IgD-negative memory B cell (primary cell): Measurements from ENCODE around the gene PI4KB. TPM values are rescaled to one million over a fixed set of nuclear protein-coding genes. Genes with fewer than 3 reads are reported as not detected.
"Not testable (repeated sequence)": the region's sequence is repeated elsewhere in the genome, so short reads cannot be mapped to it uniquely, and the experiment has no call there.

ENCODE experiments used
- H3K27ac Mint-ChIP-seq, 3 donors: one replicate each; pipeline ENCODE4 v1.8.0; 2020 to 2022; ENCODE audit warnings: mild to moderate bottlenecking in 3 of 3, mixed read lengths in 3 of 3, moderate library complexity in 1 of 3
- H3K27me3 Mint-ChIP-seq: one replicate; pipeline ENCODE4 v1.8.0; 2021; ENCODE audit warnings: mixed read lengths
- H3K36me3 Mint-ChIP-seq: one replicate; pipeline ENCODE4 v1.8.0; 2020; ENCODE audit warnings: mild to moderate bottlenecking, mixed read lengths
- H3K4me1 Mint-ChIP-seq, 3 donors: one replicate each; pipeline ENCODE4 v1.8.0; 2020 to 2022; ENCODE audit warnings: mixed read lengths in 3 of 3, mild to moderate bottlenecking in 1 of 3
- H3K4me3 Mint-ChIP-seq, 4 donors: one replicate each; pipeline ENCODE4 v1.8.0; 2020 to 2022; ENCODE audit warnings: mild to moderate bottlenecking in 4 of 4, mixed read lengths in 4 of 4, moderate library complexity in 3 of 4
- H3K9me3 Mint-ChIP-seq, 3 donors: one replicate each; pipeline ENCODE4 v1.8.0; 2020 to 2021; ENCODE audit warnings: mixed read lengths in 3 of 3, mild to moderate bottlenecking in 1 of 3
- polyA plus RNA-seq: library from polyadenylated mRNA; unstranded; fragments of 300-500 nt; fragmentation: Illumina TruSeq; gene quantifications from one replicate; pipeline ENCODE4 v1.2.3, GENCODE V29; 2021

PI4KB gene
- polyA plus RNA-seq, 1 donor from 2014 or later: 67.9 TPM

GRCh38 chr1:151282883-151283725, 44.1 kb downstream of the PI4KB start:
- no peaks in the 10 kb centered on the region for H3K27me3 Mint-ChIP-seq
- H3K9me3 Mint-ChIP-seq: no peaks in the 10 kb centered on the region
- peaks cover 15 to 23% (median 18%) of the 10 kb centered on the region in 3 donors for H3K4me1 Mint-ChIP-seq
- peak overlapping the region; percentile 93 to 97 (median 95) for H3K27ac Mint-ChIP-seq
- H3K36me3 Mint-ChIP-seq: no peaks in the 10 kb centered on the region
- peak overlapping the region; percentile 91 to 99 (median 98) for H3K4me3 Mint-ChIP-seq

- H3K9me3 Mint-ChIP-seq: no peaks in the 10 kb centered on the region
- peaks cover 2% of the 10 kb centered on the region for H3K36me3 Mint-ChIP-seq
- H3K4me3 Mint-ChIP-seq: peak within 1 kb of the TSS; percentile 91 to 99 (median 98)
- H3K27ac Mint-ChIP-seq: peak within 1 kb of the TSS; percentile 93 to 99 (median 97)
- H3K4me1 Mint-ChIP-seq: peaks cover 20 to 28% (median 26%) of the 10 kb centered on the region in 3 donors
- H3K27me3 Mint-ChIP-seq: no peaks in the 10 kb centered on the region
Measured at GRCh38 chr1:151281969-151282882, 45.0 kb downstream of the PI4KB start, which contains the start of gene ZNF687. ZNF687 (plus strand) TSS chr1:151282299; CDS start chr1:151286292, 3,993 bp downstream.

- Mint-ChIP-seq H3K27me3 (no peaks in the 10 kb centered on the region), H3K27ac (peak overlapping the region; percentile 91 to 99 (median 93)), H3K4me3 (peak overlapping the region; percentile 91 to 99 (median 98)), H3K36me3 (peaks cover 3% of the 10 kb centered on the region), H3K4me1 (peaks cover 28 to 34% (median 32%) of the 10 kb centered on the region in 3 donors), H3K9me3 (no peaks in the 10 kb centered on the region)
Measured at GRCh38 chr1:151281225-151281968, 45.8 kb downstream of the PI4KB start.

- no peaks in the 10 kb centered on the region for H3K9me3 Mint-ChIP-seq
Measured at GRCh38 chr1:151277249-151277648, 50.0 kb downstream of the PI4KB start.

GRCh38 chr1:151275341-151275740, 51.9 kb downstream of the PI4KB start:
- not testable (repeated sequence) for H3K4me3 Mint-ChIP-seq, H3K27ac Mint-ChIP-seq, H3K27me3 Mint-ChIP-seq, H3K9me3 Mint-ChIP-seq, H3K36me3 Mint-ChIP-seq
- peaks cover 12 to 20% (median 14%) of the 10 kb centered on the region in 3 donors for H3K4me1 Mint-ChIP-seq

More at GRCh38 chr1:151277249-151277648, 50.0 kb downstream of the PI4KB start:
- H3K27me3 Mint-ChIP-seq: no peaks in the 10 kb centered on the region
- peak overlapping the region; percentile 15 to 81 (median 50) for H3K27ac Mint-ChIP-seq
- peaks cover 14 to 23% (median 18%) of the 10 kb centered on the region in 3 donors for H3K4me1 Mint-ChIP-seq
- H3K4me3 Mint-ChIP-seq: peak overlapping the region; percentile 44 to 86 (median 64)
- peaks cover 5% of the 10 kb centered on the region for H3K36me3 Mint-ChIP-seq

DNA sequence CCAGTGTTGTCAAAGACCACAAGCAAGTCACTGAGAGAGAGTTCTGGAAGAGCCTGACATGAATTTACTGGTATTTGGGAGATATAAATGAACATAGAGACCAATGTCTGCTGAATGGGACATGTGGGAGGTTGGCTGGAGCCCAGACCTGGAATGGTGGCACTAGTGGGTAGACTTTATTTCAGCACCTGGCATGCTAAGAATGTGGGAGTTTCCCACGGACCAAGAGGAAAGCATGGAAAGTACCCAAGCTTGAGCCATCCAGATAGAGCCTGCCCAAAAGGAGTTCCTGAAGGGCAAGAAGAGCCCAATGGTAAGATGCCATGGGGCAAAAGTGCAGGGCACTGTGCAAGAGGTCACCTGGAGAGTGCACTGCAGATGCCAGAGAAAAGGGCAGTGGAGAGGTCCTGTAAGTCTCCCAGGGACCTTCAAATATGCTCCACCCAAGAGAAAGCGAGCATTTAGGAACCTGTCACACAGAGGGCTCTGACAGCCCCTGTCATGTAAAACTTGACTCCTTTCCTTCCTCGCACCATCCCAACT, 53.2 kb downstream of the PI4KB start:
- Mint-ChIP-seq H3K9me3 (no peaks in the 10 kb centered on the region), H3K4me1 (peaks cover 12 to 19% (median 14%) of the 10 kb centered on the region in 3 donors), H3K27me3 (no peaks in the 10 kb centered on the region), H3K36me3 (peaks cover 7% of the 10 kb centered on the region), H3K4me3 (peak overlapping the region in 2 of 4 donors; percentile 17 to 24), H3K27ac (no peak overlapping the region)

DNA sequence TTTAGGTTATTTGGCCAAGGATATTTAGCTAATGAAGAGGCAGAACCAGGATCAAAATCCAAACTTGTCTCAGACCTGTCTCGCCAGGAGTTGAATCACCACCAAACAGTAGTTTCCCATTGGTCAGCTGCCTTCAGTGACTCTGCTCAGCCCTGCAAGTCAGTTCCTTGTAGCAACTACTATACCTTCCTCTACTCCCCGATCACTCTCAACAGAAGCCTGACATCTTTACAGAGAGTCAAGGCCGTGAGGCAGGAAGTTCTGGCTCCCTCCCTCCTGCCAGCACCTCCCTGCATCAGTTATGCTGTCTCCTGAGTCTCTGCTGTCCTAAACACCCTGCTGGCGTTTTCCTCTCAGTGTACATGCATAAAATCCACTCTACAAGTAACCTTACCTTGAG, 59.5 kb downstream of the PI4KB start:
- peaks cover 5% of the 10 kb centered on the region in 3 donors for H3K4me1 Mint-ChIP-seq
- peaks cover 6% of the 10 kb centered on the region for H3K36me3 Mint-ChIP-seq
- no peak overlapping the region for H3K27ac Mint-ChIP-seq
- no peak overlapping the region for H3K4me3 Mint-ChIP-seq
- H3K9me3 Mint-ChIP-seq: no peaks in the 10 kb centered on the region
- H3K27me3 Mint-ChIP-seq: no peaks in the 10 kb centered on the region

GRCh38 chr1:151266821-151267220, 60.4 kb downstream of the PI4KB start:
- Mint-ChIP-seq H3K27ac (peak overlapping the region in 1 of 3 donors; percentile 52), H3K4me1 (peaks cover 5% of the 10 kb centered on the region in 3 donors), H3K27me3 (no peaks in the 10 kb centered on the region), H3K9me3 (no peaks in the 10 kb centered on the region), H3K4me3 (no peak overlapping the region), H3K36me3 (peaks cover 5% of the 10 kb centered on the region)

DNA sequence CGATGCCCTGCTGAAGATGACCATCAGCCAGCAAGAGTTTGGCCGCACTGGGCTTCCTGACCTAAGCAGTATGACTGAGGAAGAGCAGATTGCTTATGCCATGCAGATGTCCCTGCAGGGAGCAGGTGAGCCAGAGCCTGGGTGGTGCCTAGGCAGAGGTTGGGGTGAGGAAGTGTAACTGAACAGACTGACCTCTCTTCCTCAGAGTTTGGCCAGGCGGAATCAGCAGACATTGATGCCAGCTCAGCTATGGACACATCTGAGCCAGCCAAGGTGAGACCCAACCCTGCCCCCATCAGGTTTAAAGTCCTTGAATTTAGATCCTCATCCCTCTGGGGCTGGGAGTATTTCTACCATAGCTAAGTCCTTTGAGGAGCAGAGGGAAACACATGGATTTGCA, 60.9 kb downstream of the PI4KB start:
- Mint-ChIP-seq H3K27ac (no peak overlapping the region), H3K27me3 (no peaks in the 10 kb centered on the region), H3K36me3 (peaks cover 5% of the 10 kb centered on the region), H3K9me3 (no peaks in the 10 kb centered on the region), H3K4me3 (no peak overlapping the region), H3K4me1 (peaks cover 5% of the 10 kb centered on the region in 3 donors)

DNA sequence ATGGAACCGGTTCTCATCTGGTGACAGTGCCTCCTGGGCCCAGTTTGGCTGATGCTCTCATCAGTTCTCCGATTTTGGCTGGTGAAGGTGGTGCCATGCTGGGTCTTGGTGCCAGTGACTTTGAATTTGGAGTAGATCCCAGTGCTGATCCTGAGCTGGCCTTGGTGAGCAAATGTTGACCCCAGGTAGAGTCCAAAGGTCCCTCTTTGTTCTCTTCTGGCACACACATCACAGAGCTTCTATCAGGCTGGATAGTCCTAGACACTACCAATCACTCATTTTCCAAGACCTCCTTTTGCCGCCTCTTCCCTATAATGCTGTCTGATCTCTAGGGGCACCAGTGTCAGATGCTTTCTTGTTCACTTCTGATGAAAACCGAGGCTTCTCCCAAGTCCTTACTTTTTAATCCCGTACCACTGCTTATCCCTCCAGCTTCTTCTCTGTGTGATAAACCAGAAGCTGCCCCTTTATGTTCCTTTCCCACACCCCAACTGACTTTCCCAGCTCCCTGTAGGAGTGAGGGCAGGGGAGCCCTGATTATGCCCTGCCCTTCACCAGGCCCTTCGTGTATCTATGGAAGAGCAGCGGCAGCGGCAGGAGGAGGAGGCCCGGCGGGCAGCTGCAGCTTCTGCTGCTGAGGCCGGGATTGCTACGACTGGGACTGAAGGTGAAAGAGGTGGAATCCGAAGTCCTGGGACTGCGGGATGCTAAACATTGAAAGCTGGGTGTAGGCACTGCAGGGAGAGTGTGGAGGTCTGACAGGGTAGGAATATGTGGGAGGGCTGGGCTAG, 61.6 kb downstream of the PI4KB start:
- no peak overlapping the region for H3K4me3 Mint-ChIP-seq
- no peaks in the 10 kb centered on the region for H3K9me3 Mint-ChIP-seq
- H3K27me3 Mint-ChIP-seq: no peaks in the 10 kb centered on the region
- peaks cover 5% of the 10 kb centered on the region for H3K36me3 Mint-ChIP-seq
- peak overlapping the region in 1 of 3 donors; percentile 32 for H3K27ac Mint-ChIP-seq
- H3K4me1 Mint-ChIP-seq: peaks cover 5% of the 10 kb centered on the region in 3 donors

DNA sequence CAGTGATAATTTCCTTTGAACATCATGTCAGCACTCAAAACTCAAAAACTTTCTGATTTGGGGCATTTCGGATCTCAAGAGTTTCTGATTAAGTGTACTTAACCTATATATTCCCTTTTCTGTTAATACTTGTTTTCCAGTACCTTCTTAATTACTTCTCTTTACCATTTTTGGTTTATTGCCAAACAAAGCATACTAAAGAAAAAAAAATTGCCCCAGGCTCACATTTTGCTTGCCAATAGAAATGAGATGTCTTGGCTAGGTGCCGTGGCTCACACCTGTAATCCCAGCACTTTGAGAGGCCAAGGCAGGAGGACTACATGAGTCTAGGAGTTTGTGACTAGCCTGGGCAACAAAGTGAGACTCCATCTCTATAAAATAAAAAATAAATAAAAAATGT, 67.9 kb downstream of the PI4KB start:
- H3K27me3 Mint-ChIP-seq: peaks cover 2% of the 10 kb centered on the region
- H3K27ac Mint-ChIP-seq: peak overlapping the region in 1 of 3 donors; percentile 39
- peak overlapping the region in 1 of 4 donors; percentile 63 for H3K4me3 Mint-ChIP-seq
- H3K36me3 Mint-ChIP-seq: peaks cover 3% of the 10 kb centered on the region
- no peaks in the 10 kb centered on the region for H3K9me3 Mint-ChIP-seq
- peaks cover 17 to 26% (median 21%) of the 10 kb centered on the region in 3 donors for H3K4me1 Mint-ChIP-seq

GRCh38 chr1:151255381-151255780, 71.8 kb downstream of the PI4KB start:
- H3K4me3 Mint-ChIP-seq: peak overlapping the region; percentile 82 to 99 (median 97)
- peak overlapping the region; percentile 73 to 96 (median 92) for H3K27ac Mint-ChIP-seq
- H3K4me1 Mint-ChIP-seq: peaks cover 22 to 27% (median 26%) of the 10 kb centered on the region in 3 donors
- H3K27me3 Mint-ChIP-seq: peaks cover 2% of the 10 kb centered on the region
- no peaks in the 10 kb centered on the region for H3K9me3 Mint-ChIP-seq
- H3K36me3 Mint-ChIP-seq: peaks cover 2% of the 10 kb centered on the region
